Measurements from ENCODE around the gene TMEM145.

DNA sequence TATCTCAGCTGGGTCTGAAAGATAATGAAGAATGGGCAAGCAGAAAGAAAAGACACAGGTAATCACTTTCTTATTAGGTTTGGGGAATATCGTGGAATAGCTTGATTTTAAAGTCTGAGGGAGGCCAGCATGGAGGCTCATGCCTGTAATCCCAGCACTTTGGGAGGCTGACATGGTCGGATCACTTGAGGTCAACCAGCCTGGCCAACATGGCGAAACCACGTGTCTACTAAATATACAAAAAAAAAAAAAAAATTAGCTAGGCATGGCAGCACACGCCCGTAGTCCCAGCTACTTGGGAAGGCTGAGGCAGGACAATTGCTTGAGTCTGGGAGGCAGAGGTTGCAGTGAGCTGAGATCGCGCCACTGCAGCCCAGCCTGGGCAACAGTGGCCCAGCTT lies 9.2 kb upstream of the TMEM145 start:
- TF ChIP-seq, protein P1, sequence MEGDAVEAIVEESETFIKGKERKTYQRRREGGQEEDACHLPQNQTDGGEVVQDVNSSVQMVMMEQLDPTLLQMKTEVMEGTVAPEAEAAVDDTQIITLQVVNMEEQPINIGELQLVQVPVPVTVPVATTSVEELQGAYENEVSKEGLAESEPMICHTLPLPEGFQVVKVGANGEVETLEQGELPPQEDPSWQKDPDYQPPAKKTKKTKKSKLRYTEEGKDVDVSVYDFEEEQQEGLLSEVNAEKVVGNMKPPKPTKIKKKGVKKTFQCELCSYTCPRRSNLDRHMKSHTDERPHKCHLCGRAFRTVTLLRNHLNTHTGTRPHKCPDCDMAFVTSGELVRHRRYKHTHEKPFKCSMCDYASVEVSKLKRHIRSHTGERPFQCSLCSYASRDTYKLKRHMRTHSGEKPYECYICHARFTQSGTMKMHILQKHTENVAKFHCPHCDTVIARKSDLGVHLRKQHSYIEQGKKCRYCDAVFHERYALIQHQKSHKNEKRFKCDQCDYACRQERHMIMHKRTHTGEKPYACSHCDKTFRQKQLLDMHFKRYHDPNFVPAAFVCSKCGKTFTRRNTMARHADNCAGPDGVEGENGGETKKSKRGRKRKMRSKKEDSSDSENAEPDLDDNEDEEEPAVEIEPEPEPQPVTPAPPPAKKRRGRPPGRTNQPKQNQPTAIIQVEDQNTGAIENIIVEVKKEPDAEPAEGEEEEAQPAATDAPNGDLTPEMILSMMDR (conservative IDR thresholded peaks at IDR 0.05; ENCODE audit: low read length) = no peak
- TF ChIP-seq EZH2phosphoT487 (IDR thresholded peaks at IDR 0.05; ENCODE audit: borderline replicate concordance, low read depth, low read length) = no peak

Measured in OCI-LY7 (cell line).